ENCODE data around the gene NEURL1B.

DNA sequence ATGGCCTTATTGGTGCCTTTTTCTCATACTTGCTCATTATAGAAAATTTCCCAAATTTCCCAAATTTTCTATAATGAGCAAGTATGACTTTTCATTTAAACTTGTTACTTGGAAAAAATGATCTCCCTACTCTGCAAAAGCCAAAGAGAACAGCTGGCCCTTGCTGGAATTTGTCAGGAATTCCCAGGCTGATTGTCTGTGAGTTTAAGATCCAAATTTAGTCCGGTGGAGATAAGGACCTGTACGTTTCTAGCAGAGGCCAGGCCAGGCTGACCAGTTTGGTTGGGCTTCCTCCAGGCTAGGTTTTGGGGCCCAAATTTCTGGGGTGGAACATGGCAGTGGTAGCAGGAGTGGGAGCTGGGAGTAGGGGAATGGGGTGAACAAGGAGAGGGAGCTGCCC, 51.9 kb downstream of the NEURL1B start:
- TF ChIP-seq, protein P1, sequence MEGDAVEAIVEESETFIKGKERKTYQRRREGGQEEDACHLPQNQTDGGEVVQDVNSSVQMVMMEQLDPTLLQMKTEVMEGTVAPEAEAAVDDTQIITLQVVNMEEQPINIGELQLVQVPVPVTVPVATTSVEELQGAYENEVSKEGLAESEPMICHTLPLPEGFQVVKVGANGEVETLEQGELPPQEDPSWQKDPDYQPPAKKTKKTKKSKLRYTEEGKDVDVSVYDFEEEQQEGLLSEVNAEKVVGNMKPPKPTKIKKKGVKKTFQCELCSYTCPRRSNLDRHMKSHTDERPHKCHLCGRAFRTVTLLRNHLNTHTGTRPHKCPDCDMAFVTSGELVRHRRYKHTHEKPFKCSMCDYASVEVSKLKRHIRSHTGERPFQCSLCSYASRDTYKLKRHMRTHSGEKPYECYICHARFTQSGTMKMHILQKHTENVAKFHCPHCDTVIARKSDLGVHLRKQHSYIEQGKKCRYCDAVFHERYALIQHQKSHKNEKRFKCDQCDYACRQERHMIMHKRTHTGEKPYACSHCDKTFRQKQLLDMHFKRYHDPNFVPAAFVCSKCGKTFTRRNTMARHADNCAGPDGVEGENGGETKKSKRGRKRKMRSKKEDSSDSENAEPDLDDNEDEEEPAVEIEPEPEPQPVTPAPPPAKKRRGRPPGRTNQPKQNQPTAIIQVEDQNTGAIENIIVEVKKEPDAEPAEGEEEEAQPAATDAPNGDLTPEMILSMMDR (IDR thresholded peaks at IDR 0.05): no peak
- TF ChIP-seq POLR2A (IDR thresholded peaks at IDR 0.05) (no peak), EP300 (IDR thresholded peaks at IDR 0.05) (no peak)

Measured in tibial nerve (tissue), 4 donors.